Hepatocyte (in vitro differentiated cells): ENCODE measurements around the gene OBSCN. TPM values are rescaled to one million over a fixed set of nuclear protein-coding genes. Genes with fewer than 3 reads are reported as not detected.

Experiments used
- DNase-seq: peaks from one replicate; pipeline ENCODE4 v3.0.0-alpha.2; 2016; ENCODE audit warnings: low spot score
- H2AFZ ChIP-seq: fragments of 200-600 bp; sonication (generic); 2 replicates; pipeline ENCODE4 v1.6.0; 2016; ENCODE audit warnings: antibody characterized with exemption, mild to moderate bottlenecking
- H3K27ac ChIP-seq: fragments of 200-600 bp; sonication (generic); 2 replicates; pipeline ENCODE4 v1.5.1; 2016; ENCODE audit warnings: mild to moderate bottlenecking
- H3K27me3 ChIP-seq: fragments of 200-600 bp; sonication (generic); 2 replicates; pipeline ENCODE4 v1.6.1; 2016
- H3K36me3 ChIP-seq: fragments of 200-600 bp; sonication (generic); replicated peaks from 2 replicates; pipeline ENCODE4 v1.5.1; 2016; ENCODE audit warnings: low read depth; ENCODE audit not compliant: insufficient read depth
- H3K4me1 ChIP-seq: fragments of 200-600 bp; sonication (generic); 2 replicates; pipeline ENCODE4 v1.5.1; 2016; ENCODE audit warnings: mild to moderate bottlenecking, moderate library complexity; ENCODE audit not compliant: insufficient read depth
- H3K4me2 ChIP-seq: fragments of 200-600 bp; sonication (generic); 2 replicates; pipeline ENCODE4 v1.6.0; 2016
- H3K4me3 ChIP-seq: fragments of 200-600 bp; sonication (generic); 2 replicates; pipeline ENCODE4 v1.5.1; 2016; ENCODE audit warnings: mild to moderate bottlenecking
- H3K79me2 ChIP-seq: fragments of 200-600 bp; sonication (generic); 2 replicates; pipeline ENCODE4 v1.6.0; 2017; ENCODE audit warnings: mild to moderate bottlenecking
- H3K9me2 ChIP-seq: fragments of 200-600 bp; sonication (generic); replicated peaks from 2 replicates; pipeline ENCODE4 v1.6.0; 2017; ENCODE audit warnings: mild to moderate bottlenecking; ENCODE audit not compliant: insufficient read depth
- H3K9me3 ChIP-seq: fragments of 200-600 bp; sonication (generic); 2 replicates; pipeline ENCODE4 v1.5.1; 2016; ENCODE audit warnings: low read depth, mild to moderate bottlenecking
- H4K20me1 ChIP-seq: fragments of 200-600 bp; sonication (generic); 2 replicates; pipeline ENCODE4 v1.6.0; 2016; ENCODE audit warnings: mild to moderate bottlenecking; ENCODE audit not compliant: insufficient read depth, poor library complexity, severe bottlenecking
- EZH2 ChIP-seq: fragments of 200-600 bp; sonication (generic); IDR thresholded peaks from 2 replicates; pipeline ENCODE4 v1.6.1; 2016; ENCODE audit warnings: antibody characterized with exemption, mild to moderate bottlenecking, borderline replicate concordance
- EZH2phosphoT487 ChIP-seq: fragments of 200-600 bp; sonication (generic); IDR thresholded peaks from one replicate; pipeline ENCODE4 v1.6.1; 2018; ENCODE audit warnings: antibody characterized with exemption, mild to moderate bottlenecking, low read depth, moderate library complexity; ENCODE audit not compliant: unreplicated experiment, severe bottlenecking
- WGBS: methylation state at CpG from one replicate; pipeline ENCODE4 v1.1.6; 2016; ENCODE audit warnings: low lambda C conversion rate; ENCODE audit errors: missing lambda C conversion rate; 5-methylcytosine and 5-hydroxymethylcytosine counted together
- polyA plus RNA-seq: library from polyadenylated mRNA; unstranded; fragments of >200 nt; fragmentation: Nextera tagmentation; extraction: Ambion mirVana; gene quantifications from 2 replicates; pipeline ENCODE4 v1.2.1, GENCODE V29; 2016
- total RNA-seq: library from RNA; depleted of rRNA; stranded (reverse); fragments of >200 nt; gene quantifications from 2 replicates; pipeline ENCODE4 v1.2.3, GENCODE V29; 2014
- TF ChIP-seq, protein P1 (sequence below): fragments of 200-600 bp; sonication (generic); IDR thresholded peaks from 2 replicates; pipeline ENCODE4 v1.5.1; 2016; ENCODE audit warnings: antibody characterized with exemption, mild to moderate bottlenecking; ENCODE audit not compliant: poor library complexity

Gene OBSCN
- total and polyA plus RNA-seq, 2 experiments from 2014 or later, result 15.0 to 22.4 TPM

DNA sequence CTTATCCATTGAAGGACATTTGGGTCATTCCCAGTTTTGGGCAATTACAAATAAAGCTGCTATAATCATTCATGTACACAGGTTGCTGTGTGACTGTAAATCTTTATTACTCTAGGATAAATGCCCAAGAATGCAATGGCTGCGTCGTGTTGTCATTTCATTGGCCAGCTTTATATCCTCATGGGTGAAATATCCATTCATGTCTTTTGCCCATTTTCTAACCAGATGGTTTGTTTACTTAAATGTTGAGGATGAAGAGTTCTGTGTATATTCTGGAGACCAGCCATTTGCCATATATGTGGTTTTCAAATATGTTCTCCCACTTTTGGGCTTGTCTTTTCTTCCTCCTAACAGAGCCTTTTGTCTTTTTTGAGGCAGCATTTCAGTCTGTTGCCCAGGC, 173.5 kb downstream of the OBSCN start:
- Histone ChIP-seq H3K79me2 (no peaks in the 10 kb centered on the region), H3K4me3 (no peak overlapping the region), H3K27me3 (no peaks in the 10 kb centered on the region), H3K27ac (no peak overlapping the region), H4K20me1 (no peaks in the 10 kb centered on the region), H3K9me3 (no peaks in the 10 kb centered on the region), H3K36me3 (no peaks in the 10 kb centered on the region), H2AFZ (no peak overlapping the region), H3K4me1 (peaks cover 6% of the 10 kb centered on the region), H3K4me2 (no peak overlapping the region), H3K9me2 (no peaks in the 10 kb centered on the region)
- WGBS, result 92% methylated on average over 2 of the region's 2 CpGs
- no peak for DNase-seq
- TF ChIP-seq, protein P1, sequence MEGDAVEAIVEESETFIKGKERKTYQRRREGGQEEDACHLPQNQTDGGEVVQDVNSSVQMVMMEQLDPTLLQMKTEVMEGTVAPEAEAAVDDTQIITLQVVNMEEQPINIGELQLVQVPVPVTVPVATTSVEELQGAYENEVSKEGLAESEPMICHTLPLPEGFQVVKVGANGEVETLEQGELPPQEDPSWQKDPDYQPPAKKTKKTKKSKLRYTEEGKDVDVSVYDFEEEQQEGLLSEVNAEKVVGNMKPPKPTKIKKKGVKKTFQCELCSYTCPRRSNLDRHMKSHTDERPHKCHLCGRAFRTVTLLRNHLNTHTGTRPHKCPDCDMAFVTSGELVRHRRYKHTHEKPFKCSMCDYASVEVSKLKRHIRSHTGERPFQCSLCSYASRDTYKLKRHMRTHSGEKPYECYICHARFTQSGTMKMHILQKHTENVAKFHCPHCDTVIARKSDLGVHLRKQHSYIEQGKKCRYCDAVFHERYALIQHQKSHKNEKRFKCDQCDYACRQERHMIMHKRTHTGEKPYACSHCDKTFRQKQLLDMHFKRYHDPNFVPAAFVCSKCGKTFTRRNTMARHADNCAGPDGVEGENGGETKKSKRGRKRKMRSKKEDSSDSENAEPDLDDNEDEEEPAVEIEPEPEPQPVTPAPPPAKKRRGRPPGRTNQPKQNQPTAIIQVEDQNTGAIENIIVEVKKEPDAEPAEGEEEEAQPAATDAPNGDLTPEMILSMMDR, result no peak
- TF ChIP-seq EZH2 (no peak), EZH2phosphoT487 (no peak)

DNA sequence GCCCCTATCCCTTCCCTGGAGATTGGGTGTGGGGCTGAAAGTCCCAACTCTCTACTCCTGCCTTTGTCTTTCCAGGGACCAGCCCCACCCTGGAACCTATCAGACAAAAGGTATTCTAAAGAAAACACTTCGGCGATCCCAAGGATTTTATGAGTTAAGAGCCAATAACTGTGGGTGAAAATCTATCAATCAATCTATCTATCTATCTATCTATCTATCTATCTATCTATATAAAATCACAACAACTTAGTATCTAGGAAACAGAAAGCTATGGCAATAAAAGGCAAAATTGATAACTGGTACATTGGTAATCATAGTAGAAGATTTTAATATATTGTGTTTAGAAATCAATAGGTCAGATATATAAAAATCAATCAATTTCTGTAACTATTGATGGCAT, 175.9 kb downstream of the OBSCN start:
- Histone ChIP-seq H3K4me2 (no peak overlapping the region), H3K79me2 (no peaks in the 10 kb centered on the region), H3K27me3 (no peaks in the 10 kb centered on the region), H3K9me2 (no peaks in the 10 kb centered on the region), H3K27ac (no peak overlapping the region), H3K36me3 (no peaks in the 10 kb centered on the region), H3K4me3 (no peak overlapping the region), H2AFZ (no peak overlapping the region), H4K20me1 (no peaks in the 10 kb centered on the region), H3K4me1 (peaks cover 6% of the 10 kb centered on the region), H3K9me3 (no peaks in the 10 kb centered on the region)
- DNase-seq, result no peak
- WGBS, result 80% methylated on average over 2 of the region's 2 CpGs
- no peak for TF ChIP-seq EZH2
- TF ChIP-seq, protein P1, result no peak
- TF ChIP-seq EZH2phosphoT487, result no peak

DNA sequence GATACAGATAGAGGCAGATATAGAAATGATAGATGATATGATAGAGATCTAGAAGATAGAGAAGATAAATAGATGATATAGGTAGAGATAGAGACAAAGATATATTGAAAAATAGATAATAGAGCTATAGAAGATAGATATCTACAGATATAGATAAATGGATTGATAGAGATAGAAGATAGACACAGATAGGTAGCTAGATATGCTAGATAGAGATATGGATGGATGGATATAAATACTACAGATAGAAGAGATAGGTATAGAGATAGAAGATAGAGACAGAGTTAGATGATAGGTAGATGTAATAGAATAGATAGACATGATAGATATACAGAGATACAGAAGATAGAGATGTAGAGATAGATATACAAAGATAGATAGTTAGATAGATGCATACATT, 177.4 kb downstream of the OBSCN start:
- H2AFZ ChIP-seq, result no peak overlapping the region
- H3K27me3 ChIP-seq, result no peaks in the 10 kb centered on the region
- no peaks in the 10 kb centered on the region for H3K9me2 ChIP-seq
- no peak overlapping the region for H3K4me3 ChIP-seq
- TF ChIP-seq EZH2 (no peak), EZH2phosphoT487 (no peak)
- TF ChIP-seq, protein P1, result no peak
- no peak overlapping the region for H3K27ac ChIP-seq
- no peaks in the 10 kb centered on the region for H3K4me1 ChIP-seq
- H3K4me2 ChIP-seq, result no peak overlapping the region
- H3K9me3 ChIP-seq, result no peaks in the 10 kb centered on the region
- no peak for DNase-seq
- H3K79me2 ChIP-seq, result no peaks in the 10 kb centered on the region
- H4K20me1 ChIP-seq, result no peaks in the 10 kb centered on the region
- H3K36me3 ChIP-seq, result no peaks in the 10 kb centered on the region

DNA sequence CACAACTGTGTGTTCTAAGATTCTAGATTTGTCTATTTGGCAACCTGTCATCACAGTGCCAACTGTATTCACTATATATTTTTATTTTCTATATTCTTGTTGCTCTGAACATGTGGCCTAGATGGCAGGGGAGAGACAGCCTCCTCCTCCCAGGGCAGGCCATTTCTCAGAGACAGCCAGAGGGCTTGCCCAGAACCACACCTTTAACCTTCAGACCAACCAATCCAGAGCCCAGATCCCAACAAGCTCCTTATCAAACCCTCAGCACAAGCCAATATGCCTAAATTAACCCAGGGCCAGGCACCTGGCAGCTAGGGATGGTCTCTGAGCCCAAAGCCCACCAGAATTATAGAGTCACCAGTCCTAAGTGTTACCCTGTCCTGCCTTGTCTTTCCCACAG, 179.5 kb downstream of the OBSCN start:
- Histone ChIP-seq H3K36me3 (no peaks in the 10 kb centered on the region), H3K27me3 (no peaks in the 10 kb centered on the region), H3K4me1 (no peaks in the 10 kb centered on the region), H3K9me2 (no peaks in the 10 kb centered on the region), H3K79me2 (no peaks in the 10 kb centered on the region), H3K4me3 (no peak overlapping the region), H2AFZ (no peak overlapping the region), H4K20me1 (no peaks in the 10 kb centered on the region), H3K4me2 (no peak overlapping the region), H3K9me3 (no peaks in the 10 kb centered on the region), H3K27ac (no peak overlapping the region)
- no peak for TF ChIP-seq EZH2phosphoT487
- no peak for TF ChIP-seq EZH2
- TF ChIP-seq, protein P1, result no peak
- no peak for DNase-seq
